Activated CD4-positive, alpha-beta memory T cell treated with anti-CD3 and anti-CD28 coated beads, Interleukin-2, amount 10 ng/mL, durations not matched to agents 7 days and 5 days (primary cell): ENCODE data around the gene GLIS1. TPM values are rescaled to one million over a fixed set of nuclear protein-coding genes. Genes with fewer than 3 reads are reported as not detected.

Experiments used
- CTCF ChIA-PET: fragments of 350-600 bp; sonication (Branson Sonifier 250); formaldehyde crosslinking; loops from one replicate; lab custom pipeline; 2021; ENCODE audit warnings: antibody characterized with exemption, inconsistent platforms; lab: Charles Lee
- POLR2A ChIA-PET: fragments of 350-600 bp; sonication (Branson Sonifier 250); formaldehyde crosslinking; loops from one replicate; lab custom pipeline; 2021; ENCODE audit warnings: antibody characterized with exemption; lab: Charles Lee
- DNase-seq: peaks from one replicate; pipeline ENCODE4 v3.0.0-alpha.2; 2020
- H3K27ac Mint-ChIP-seq: one replicate; pipeline ENCODE4 v1.8.0; 2021; ENCODE audit warnings: mild to moderate bottlenecking, mixed read lengths
- H3K27me3 Mint-ChIP-seq: one replicate; pipeline ENCODE4 v1.8.0; 2021; ENCODE audit warnings: mixed read lengths
- H3K36me3 Mint-ChIP-seq: one replicate; pipeline ENCODE4 v1.8.0; 2021; ENCODE audit warnings: low read depth, mixed read lengths
- H3K4me1 Mint-ChIP-seq: one replicate; pipeline ENCODE4 v1.8.0; 2021; ENCODE audit warnings: mixed read lengths
- H3K4me3 Mint-ChIP-seq: one replicate; pipeline ENCODE4 v1.8.0; 2021; ENCODE audit warnings: mild to moderate bottlenecking, mixed read lengths
- H3K9me3 Mint-ChIP-seq: one replicate; pipeline ENCODE4 v1.8.0; 2021; ENCODE audit warnings: mixed read lengths
- total RNA-seq, 2 experiments: library from RNA; stranded (reverse); gene quantifications; one replicate each; pipeline ENCODE4 v1.2.3, GENCODE V29; 2021

Gene GLIS1
- total RNA-seq, 2 experiments from 2014 or later = not detected

GRCh38 chr1:53575955-53576320 is 163.0 kb downstream of the GLIS1 start:
- ChIA-PET POLR2A (no interaction called here), CTCF (no interaction called here)
- Mint-ChIP-seq H3K4me3 (no peak overlapping the region), H3K4me1 (no peaks in the 10 kb centered on the region), H3K27me3 (no peaks in the 10 kb centered on the region), H3K27ac (no peak overlapping the region), H3K9me3 (no peaks in the 10 kb centered on the region), H3K36me3 (no peaks in the 10 kb centered on the region)
- no peak for DNase-seq

GRCh38 chr1:53575141-53575954 is 163.6 kb downstream of the GLIS1 start:
- H3K4me1 Mint-ChIP-seq = no peaks in the 10 kb centered on the region
- CTCF ChIA-PET = interaction anchor here (1.1 kb wide), 1 partner anchor 34 kb away, joined by 3 read pairs; no protein-coding TSS in a partner anchor

GRCh38 chr1:53574621-53575020 is 164.3 kb downstream of the GLIS1 start:
- H3K36me3 Mint-ChIP-seq = no peaks in the 10 kb centered on the region
- H3K9me3 Mint-ChIP-seq = no peaks in the 10 kb centered on the region
- no peak for DNase-seq
- H3K27me3 Mint-ChIP-seq = no peaks in the 10 kb centered on the region
- H3K27ac Mint-ChIP-seq = no peak overlapping the region
- ChIA-PET POLR2A (no interaction called here), CTCF (interaction anchor here (1.1 kb wide), 1 partner anchor 33 kb away, joined by 3 read pairs; no protein-coding TSS in a partner anchor)
- H3K4me1 Mint-ChIP-seq = no peaks in the 10 kb centered on the region
- no peak overlapping the region for H3K4me3 Mint-ChIP-seq

More at GRCh38 chr1:53575141-53575954, 163.6 kb downstream of the GLIS1 start:
- no peaks in the 10 kb centered on the region for H3K9me3 Mint-ChIP-seq
- DNase-seq = no peak
- no peak overlapping the region for H3K27ac Mint-ChIP-seq
- no peak overlapping the region for H3K4me3 Mint-ChIP-seq
- H3K36me3 Mint-ChIP-seq = no peaks in the 10 kb centered on the region
- H3K27me3 Mint-ChIP-seq = no peaks in the 10 kb centered on the region
- POLR2A ChIA-PET = no interaction called here

GRCh38 chr1:53573931-53574330 is 165.0 kb downstream of the GLIS1 start:
- DNase-seq = no peak
- CTCF ChIA-PET = no interaction called here
- H3K36me3 Mint-ChIP-seq = no peaks in the 10 kb centered on the region
- POLR2A ChIA-PET = no interaction called here
- H3K9me3 Mint-ChIP-seq = no peaks in the 10 kb centered on the region
- no peaks in the 10 kb centered on the region for H3K4me1 Mint-ChIP-seq
- H3K27me3 Mint-ChIP-seq = peaks cover 4% of the 10 kb centered on the region
- no peak overlapping the region for H3K27ac Mint-ChIP-seq
- no peak overlapping the region for H3K4me3 Mint-ChIP-seq

GRCh38 chr1:53573522-53573921 is 165.4 kb downstream of the GLIS1 start:
- Mint-ChIP-seq H3K9me3 (no peaks in the 10 kb centered on the region), H3K4me1 (no peaks in the 10 kb centered on the region), H3K36me3 (no peaks in the 10 kb centered on the region), H3K27me3 (peaks cover 8% of the 10 kb centered on the region), H3K4me3 (no peak overlapping the region), H3K27ac (no peak overlapping the region)
- ChIA-PET POLR2A (no interaction called here), CTCF (no interaction called here)
- no peak for DNase-seq

GRCh38 chr1:53572815-53573173 is 166.2 kb downstream of the GLIS1 start:
- no peak for DNase-seq
- ChIA-PET POLR2A (no interaction called here), CTCF (no interaction called here)
- Mint-ChIP-seq H3K4me3 (no peak overlapping the region), H3K9me3 (no peaks in the 10 kb centered on the region), H3K27me3 (peaks cover 12% of the 10 kb centered on the region), H3K4me1 (no peaks in the 10 kb centered on the region), H3K36me3 (no peaks in the 10 kb centered on the region), H3K27ac (no peak overlapping the region)

- Mint-ChIP-seq H3K4me1 (no peaks in the 10 kb centered on the region), H3K9me3 (no peaks in the 10 kb centered on the region), H3K27ac (no peak overlapping the region), H3K27me3 (peaks cover 13% of the 10 kb centered on the region), H3K4me3 (no peak overlapping the region), H3K36me3 (no peaks in the 10 kb centered on the region)
- ChIA-PET POLR2A (no interaction called here), CTCF (no interaction called here)
- DNase-seq = no peak
These were observed 166.7 kb downstream of the GLIS1 start for GRCh38 chr1:53572065-53572814.

- H3K9me3 Mint-ChIP-seq = no peaks in the 10 kb centered on the region
- H3K36me3 Mint-ChIP-seq = no peaks in the 10 kb centered on the region
- no peak for DNase-seq
- ChIA-PET CTCF (no interaction called here), POLR2A (no interaction called here)
- H3K27ac Mint-ChIP-seq = no peak overlapping the region
- peaks cover 39% of the 10 kb centered on the region for H3K27me3 Mint-ChIP-seq
- no peak overlapping the region for H3K4me3 Mint-ChIP-seq
- H3K4me1 Mint-ChIP-seq = no peaks in the 10 kb centered on the region
These were observed 170.4 kb downstream of the GLIS1 start for GRCh38 chr1:53568540-53568939.

GRCh38 chr1:53567851-53568250 is 171.1 kb downstream of the GLIS1 start:
- H3K4me1 Mint-ChIP-seq = peaks cover under 1% of the 10 kb centered on the region
- H3K27me3 Mint-ChIP-seq = peaks cover 44% of the 10 kb centered on the region
- DNase-seq = no peak
- no peak overlapping the region for H3K4me3 Mint-ChIP-seq
- CTCF ChIA-PET = no interaction called here
- no peaks in the 10 kb centered on the region for H3K36me3 Mint-ChIP-seq
- no peak overlapping the region for H3K27ac Mint-ChIP-seq
- POLR2A ChIA-PET = no interaction called here
- no peaks in the 10 kb centered on the region for H3K9me3 Mint-ChIP-seq

GRCh38 chr1:53567450-53567849 is 171.5 kb downstream of the GLIS1 start:
- Mint-ChIP-seq H3K36me3 (no peaks in the 10 kb centered on the region), H3K4me3 (no peak overlapping the region), H3K27me3 (peaks cover 48% of the 10 kb centered on the region), H3K9me3 (no peaks in the 10 kb centered on the region), H3K27ac (no peak overlapping the region), H3K4me1 (peaks cover 4% of the 10 kb centered on the region)
- ChIA-PET CTCF (no interaction called here), POLR2A (no interaction called here)
- no peak for DNase-seq

GRCh38 chr1:53563611-53564010 is 175.4 kb downstream of the GLIS1 start:
- no peaks in the 10 kb centered on the region for H3K9me3 Mint-ChIP-seq
- peaks cover 12% of the 10 kb centered on the region for H3K4me1 Mint-ChIP-seq
- H3K27ac Mint-ChIP-seq = no peak overlapping the region
- H3K4me3 Mint-ChIP-seq = no peak overlapping the region
- H3K27me3 Mint-ChIP-seq = peaks cover 40% of the 10 kb centered on the region
- ChIA-PET CTCF (interaction anchor here (1.2 kb wide), 1 partner anchor 114 kb away, joined by 3 read pairs; no protein-coding TSS in a partner anchor), POLR2A (no interaction called here)
- H3K36me3 Mint-ChIP-seq = no peaks in the 10 kb centered on the region
- no peak for DNase-seq

- DNase-seq = no peak
- ChIA-PET POLR2A (no interaction called here), CTCF (no interaction called here)
- Mint-ChIP-seq H3K9me3 (no peaks in the 10 kb centered on the region), H3K4me3 (no peak overlapping the region), H3K27me3 (peaks cover 36% of the 10 kb centered on the region), H3K27ac (no peak overlapping the region), H3K36me3 (no peaks in the 10 kb centered on the region), H3K4me1 (peaks cover 12% of the 10 kb centered on the region)
These were observed 176.0 kb downstream of the GLIS1 start for GRCh38 chr1:53562981-53563379.

GRCh38 chr1:53562291-53562980 is 176.5 kb downstream of the GLIS1 start:
- no peak for DNase-seq
- H3K27ac Mint-ChIP-seq = no peak overlapping the region
- no peaks in the 10 kb centered on the region for H3K9me3 Mint-ChIP-seq
- peaks cover 12% of the 10 kb centered on the region for H3K4me1 Mint-ChIP-seq
- no peaks in the 10 kb centered on the region for H3K36me3 Mint-ChIP-seq
- ChIA-PET POLR2A (no interaction called here), CTCF (no interaction called here)
- peaks cover 36% of the 10 kb centered on the region for H3K27me3 Mint-ChIP-seq
- no peak overlapping the region for H3K4me3 Mint-ChIP-seq
